ENCODE results near the gene DIPK1A. TPM values are rescaled to one million over a fixed set of nuclear protein-coding genes. Genes with fewer than 3 reads are reported as not detected.

The DIPK1A gene
- total RNA-seq, 1 experiment from 2014 or later: 1.2 TPM

GRCh38 chr1:92994105-92994712, 32.9 kb upstream of the DIPK1A start:
- CTCF ChIA-PET: interaction anchor here (0.8 to 1.1 kb wide), 4 partner anchors 20 to 135 kb away, joined by 3 to 4 read pairs (median 4); no protein-coding TSS in a partner anchor
- Histone ChIP-seq H3K4me1 (ENCODE audit: control insufficient read depth, insufficient read depth, low read length) (no peaks in the 10 kb centered on the region), H3K27me3 (ENCODE audit: control insufficient read depth, insufficient read depth, low read length) (peaks cover 3% of the 10 kb centered on the region; the same call in 1 of the 2 replicates), H3K9me3 (ENCODE audit: control insufficient read depth, insufficient read depth, low read depth, low read length) (no peaks in the 10 kb centered on the region), H3K4me3 (ENCODE audit: low read depth in 2 of 2, low read length in 2 of 2) (no peak overlapping the region), H3K36me3 (ENCODE audit: control insufficient read depth, insufficient read depth, low read length) (no peaks in the 10 kb centered on the region), H3K27ac (ENCODE audit: low read length) (no peak overlapping the region)
- TF ChIP-seq SIN3A (IDR thresholded peaks at IDR 0.05; ENCODE audit: borderline replicate concordance, insufficient read depth, low read depth, low read length) (no peak), POLR2AphosphoS5 (IDR thresholded peaks at IDR 0.05; ENCODE audit: low read depth, low read length) (no peak), CTCF (IDR thresholded peaks at IDR 0.05) (peak; percentile 76), TCF7L2 (IDR thresholded peaks at IDR 0.05; ENCODE audit: low read depth, low read length) (no peak), REST (IDR thresholded peaks at IDR 0.05; ENCODE audit: insufficient read depth in 1 of 2, low read depth in 2 of 2, low read length in 1 of 2) (no peak)
- intact Hi-C loops (cut with micrococcal nuclease; ENCODE audit: unreplicated experiment) (loop anchor here (1.0 kb wide), 1 partner anchor 135 kb away; no protein-coding TSS in a partner anchor), in situ Hi-C loops (cut with HindIII; ENCODE audit: low pct_unique_long_range_greater_than_20kb, low sequenced_read_pairs) (no loop called here)
- ATAC-seq: peak; percentile 86
- no TSS peak for BruUV-seq (replicated peaks)
- peak; percentile 24 for DNase-seq (ENCODE audit: low read depth, low spot score)
- POLR2A ChIA-PET: interaction anchor here (0.6 kb wide), 1 partner anchor 1062 kb away, joined by 8 read pairs; no protein-coding TSS in a partner anchor

- no TSS peak for BruUV-seq (replicated peaks)
- ATAC-seq: no peak
- Histone ChIP-seq H3K27me3 (ENCODE audit: control insufficient read depth, insufficient read depth, low read length) (peaks cover 3% of the 10 kb centered on the region; the same call in 1 of the 2 replicates), H3K27ac (ENCODE audit: low read length) (no peak overlapping the region), H3K4me1 (ENCODE audit: control insufficient read depth, insufficient read depth, low read length) (no peaks in the 10 kb centered on the region), H3K4me3 (ENCODE audit: low read depth in 2 of 2, low read length in 2 of 2) (no peak overlapping the region), H3K9me3 (ENCODE audit: control insufficient read depth, insufficient read depth, low read depth, low read length) (no peaks in the 10 kb centered on the region), H3K36me3 (ENCODE audit: control insufficient read depth, insufficient read depth, low read length) (no peaks in the 10 kb centered on the region)
- intact Hi-C loops (cut with micrococcal nuclease; ENCODE audit: unreplicated experiment) (no loop called here), in situ Hi-C loops (cut with HindIII; ENCODE audit: low pct_unique_long_range_greater_than_20kb, low sequenced_read_pairs) (no loop called here)
- TF ChIP-seq CTCF (IDR thresholded peaks at IDR 0.05) (no peak), POLR2AphosphoS5 (IDR thresholded peaks at IDR 0.05; ENCODE audit: low read depth, low read length) (no peak), SIN3A (IDR thresholded peaks at IDR 0.05; ENCODE audit: borderline replicate concordance, insufficient read depth, low read depth, low read length) (no peak), TCF7L2 (IDR thresholded peaks at IDR 0.05; ENCODE audit: low read depth, low read length) (no peak), REST (IDR thresholded peaks at IDR 0.05; ENCODE audit: insufficient read depth in 1 of 2, low read depth in 2 of 2, low read length in 1 of 2) (no peak)
- ChIA-PET POLR2A (interaction anchor here (0.6 kb wide), 1 partner anchor 1061 kb away, joined by 8 read pairs; no protein-coding TSS in a partner anchor), CTCF (interaction anchor here (1.1 kb wide), 3 partner anchors 31 to 134 kb away, joined by 3 to 4 read pairs (median 3); no protein-coding TSS in a partner anchor)
- no peak for DNase-seq (ENCODE audit: low read depth, low spot score)
Measured at GRCh38 chr1:92993581-92993980, 32.3 kb upstream of the DIPK1A start.

Measured in Panc1 (cell line).